Measurements from ENCODE around the gene TMTC2. TPM values are rescaled to one million over a fixed set of nuclear protein-coding genes. Genes with fewer than 3 reads are reported as not detected.

The TMTC2 gene
- total and polyA plus RNA-seq, 2 experiments from 2014 or later = 1.5 to 12.0 TPM

- no peak for TF ChIP-seq CTCF (IDR thresholded peaks at IDR 0.05; ENCODE audit: poor library complexity)
- TF ChIP-seq EZH2phosphoT487 (IDR thresholded peaks at IDR 0.05; ENCODE audit: low read depth, severe bottlenecking, unreplicated experiment) = no peak
- no peak for TF ChIP-seq EZH2 (IDR thresholded peaks at IDR 0.05; ENCODE audit: borderline replicate concordance)
- no peak overlapping the region for H3K4me2 ChIP-seq
- no peak overlapping the region for H2AFZ ChIP-seq
- no peak for DNase-seq (ENCODE audit: low spot score)
- no peaks in the 10 kb centered on the region for H3K79me2 ChIP-seq
- no peaks in the 10 kb centered on the region for H3K4me1 ChIP-seq (ENCODE audit: insufficient read depth)
- H3K27ac ChIP-seq = no peak overlapping the region
- no peaks in the 10 kb centered on the region for H3K36me3 ChIP-seq (replicated peaks; ENCODE audit: insufficient read depth, low read depth)
- H4K20me1 ChIP-seq (ENCODE audit: insufficient read depth, poor library complexity, severe bottlenecking) = no peaks in the 10 kb centered on the region
- H3K9me2 ChIP-seq (replicated peaks; ENCODE audit: insufficient read depth) = no peaks in the 10 kb centered on the region
- no peaks in the 10 kb centered on the region for H3K9me3 ChIP-seq (ENCODE audit: low read depth)
- no peaks in the 10 kb centered on the region for H3K27me3 ChIP-seq
- WGBS (ENCODE audit: low lambda C conversion rate, missing lambda C conversion rate) = 75% methylated on average over 2 of the region's 2 CpGs
- no peak overlapping the region for H3K4me3 ChIP-seq
Measured at GRCh38 chr12:82800185-82800584, 113.5 kb downstream of the TMTC2 start.

GRCh38 chr12:82801951-82802610, 115.4 kb downstream of the TMTC2 start:
- Histone ChIP-seq H3K9me3 (ENCODE audit: low read depth) (no peaks in the 10 kb centered on the region), H3K36me3 (replicated peaks; ENCODE audit: insufficient read depth, low read depth) (no peaks in the 10 kb centered on the region), H3K27me3 (no peaks in the 10 kb centered on the region), H3K9me2 (replicated peaks; ENCODE audit: insufficient read depth) (no peaks in the 10 kb centered on the region), H2AFZ (no peak overlapping the region), H3K4me2 (no peak overlapping the region), H3K4me1 (ENCODE audit: insufficient read depth) (no peaks in the 10 kb centered on the region), H3K27ac (no peak overlapping the region), H3K79me2 (no peaks in the 10 kb centered on the region), H4K20me1 (ENCODE audit: insufficient read depth, poor library complexity, severe bottlenecking) (no peaks in the 10 kb centered on the region), H3K4me3 (no peak overlapping the region)
- TF ChIP-seq EZH2 (IDR thresholded peaks at IDR 0.05; ENCODE audit: borderline replicate concordance) = no peak
- TF ChIP-seq EZH2phosphoT487 (IDR thresholded peaks at IDR 0.05; ENCODE audit: low read depth, severe bottlenecking, unreplicated experiment) = no peak
- TF ChIP-seq CTCF (IDR thresholded peaks at IDR 0.05; ENCODE audit: poor library complexity) = no peak
- DNase-seq (ENCODE audit: low spot score) = no peak
- over 99% methylated on average over 26 of the region's 27 CpGs for WGBS (ENCODE audit: low lambda C conversion rate, missing lambda C conversion rate)

- Histone ChIP-seq H3K4me3 (no peak overlapping the region), H3K36me3 (replicated peaks; ENCODE audit: insufficient read depth, low read depth) (no peaks in the 10 kb centered on the region), H4K20me1 (ENCODE audit: insufficient read depth, poor library complexity, severe bottlenecking) (no peaks in the 10 kb centered on the region), H3K9me2 (replicated peaks; ENCODE audit: insufficient read depth) (no peaks in the 10 kb centered on the region), H3K79me2 (no peaks in the 10 kb centered on the region), H3K27me3 (no peaks in the 10 kb centered on the region), H3K9me3 (ENCODE audit: low read depth) (no peaks in the 10 kb centered on the region), H3K4me2 (no peak overlapping the region), H3K27ac (no peak overlapping the region), H2AFZ (no peak overlapping the region), H3K4me1 (ENCODE audit: insufficient read depth) (no peaks in the 10 kb centered on the region)
- TF ChIP-seq CTCF (IDR thresholded peaks at IDR 0.05; ENCODE audit: poor library complexity) (no peak), EZH2phosphoT487 (IDR thresholded peaks at IDR 0.05; ENCODE audit: low read depth, severe bottlenecking, unreplicated experiment) (no peak), EZH2 (IDR thresholded peaks at IDR 0.05; ENCODE audit: borderline replicate concordance) (no peak)
- 79% methylated on average over 3 of the region's 3 CpGs for WGBS (ENCODE audit: low lambda C conversion rate, missing lambda C conversion rate)
- DNase-seq (ENCODE audit: low spot score) = no peak
Measured at GRCh38 chr12:82803201-82803600, 116.5 kb downstream of the TMTC2 start.

All from hepatocyte (in vitro differentiated cells).